OCI-LY7 (cell line): ENCODE measurements around the gene TADA1.

Source experiments
- CTCF ChIP-seq: fragments of 200-600 bp; sonication (generic); conservative IDR thresholded peaks from 2 replicates; pipeline ENCODE4 v1.5.1; 2014; ENCODE audit warnings: mild to moderate bottlenecking, antibody characterized with exemption, low read length, moderate library complexity, mixed read lengths
- EZH2phosphoT487 ChIP-seq: fragments of 200-600 bp; sonication (generic); IDR thresholded peaks from 2 replicates; pipeline ENCODE4 v1.6.1; 2018; ENCODE audit warnings: low read depth, borderline replicate concordance, mild to moderate bottlenecking, mixed run types, antibody characterized with exemption, low read length, moderate library complexity, mixed read lengths

- TF ChIP-seq EZH2phosphoT487 = no peak
- no peak for TF ChIP-seq CTCF
Measured at GRCh38 chr1:166902279-166902678, 26.2 kb upstream of the TADA1 start.
